HEK293T (cell line): ENCODE data around the gene EPHB4.
"Not testable (repeated sequence)": the region's sequence is repeated elsewhere in the genome, so short reads cannot be mapped to it uniquely, and the experiment has no call there.

ENCODE experiments used
- SUZ12 ChIP-seq: fragments of 450-650 bp; IDR thresholded peaks from 2 replicates; pipeline ENCODE4 v1.6.1; 2016; ENCODE audit warnings: mild to moderate bottlenecking
- TARDBP ChIP-seq: fragments of 450-650 bp; IDR thresholded peaks from 2 replicates; pipeline ENCODE4 v1.6.1; 2016

GRCh38 chr7:100806883-100807282 is 20.4 kb downstream of the EPHB4 start:
- not testable (repeated sequence) for TF ChIP-seq SUZ12, TARDBP
